ENCODE data around the gene FAT1. TPM values are rescaled to one million over a fixed set of nuclear protein-coding genes. Genes with fewer than 3 reads are reported as not detected.

FAT1 gene
- total and polyA plus RNA-seq, 9 of the 15 experiments (the other 6 are each of a cell fraction or from before 2014, with no cell fraction given): 6.0 to 38.4 (median 21.4) TPM

GRCh38 chr4:186642998-186643397 is 80.7 kb downstream of the FAT1 start (continued):
- TF ChIP-seq, protein P1, sequence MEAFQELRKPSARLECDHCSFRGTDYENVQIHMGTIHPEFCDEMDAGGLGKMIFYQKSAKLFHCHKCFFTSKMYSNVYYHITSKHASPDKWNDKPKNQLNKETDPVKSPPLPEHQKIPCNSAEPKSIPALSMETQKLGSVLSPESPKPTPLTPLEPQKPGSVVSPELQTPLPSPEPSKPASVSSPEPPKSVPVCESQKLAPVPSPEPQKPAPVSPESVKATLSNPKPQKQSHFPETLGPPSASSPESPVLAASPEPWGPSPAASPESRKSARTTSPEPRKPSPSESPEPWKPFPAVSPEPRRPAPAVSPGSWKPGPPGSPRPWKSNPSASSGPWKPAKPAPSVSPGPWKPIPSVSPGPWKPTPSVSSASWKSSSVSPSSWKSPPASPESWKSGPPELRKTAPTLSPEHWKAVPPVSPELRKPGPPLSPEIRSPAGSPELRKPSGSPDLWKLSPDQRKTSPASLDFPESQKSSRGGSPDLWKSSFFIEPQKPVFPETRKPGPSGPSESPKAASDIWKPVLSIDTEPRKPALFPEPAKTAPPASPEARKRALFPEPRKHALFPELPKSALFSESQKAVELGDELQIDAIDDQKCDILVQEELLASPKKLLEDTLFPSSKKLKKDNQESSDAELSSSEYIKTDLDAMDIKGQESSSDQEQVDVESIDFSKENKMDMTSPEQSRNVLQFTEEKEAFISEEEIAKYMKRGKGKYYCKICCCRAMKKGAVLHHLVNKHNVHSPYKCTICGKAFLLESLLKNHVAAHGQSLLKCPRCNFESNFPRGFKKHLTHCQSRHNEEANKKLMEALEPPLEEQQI (IDR thresholded peaks at IDR 0.05): no peak
- TF ChIP-seq ZNF354B (CRISPR knock-in tag; IDR thresholded peaks at IDR 0.05) (no peak), NFATC3 (IDR thresholded peaks at IDR 0.05) (no peak)
- TF ChIP-seq, protein P2, sequence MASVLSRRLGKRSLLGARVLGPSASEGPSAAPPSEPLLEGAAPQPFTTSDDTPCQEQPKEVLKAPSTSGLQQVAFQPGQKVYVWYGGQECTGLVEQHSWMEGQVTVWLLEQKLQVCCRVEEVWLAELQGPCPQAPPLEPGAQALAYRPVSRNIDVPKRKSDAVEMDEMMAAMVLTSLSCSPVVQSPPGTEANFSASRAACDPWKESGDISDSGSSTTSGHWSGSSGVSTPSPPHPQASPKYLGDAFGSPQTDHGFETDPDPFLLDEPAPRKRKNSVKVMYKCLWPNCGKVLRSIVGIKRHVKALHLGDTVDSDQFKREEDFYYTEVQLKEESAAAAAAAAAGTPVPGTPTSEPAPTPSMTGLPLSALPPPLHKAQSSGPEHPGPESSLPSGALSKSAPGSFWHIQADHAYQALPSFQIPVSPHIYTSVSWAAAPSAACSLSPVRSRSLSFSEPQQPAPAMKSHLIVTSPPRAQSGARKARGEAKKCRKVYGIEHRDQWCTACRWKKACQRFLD (CRISPR knock-in tag; IDR thresholded peaks at IDR 0.05): no peak

- Histone ChIP-seq H3K9me1 (ENCODE audit: control insufficient read depth, insufficient read depth, low read length) (no peaks in the 10 kb centered on the region), H4K20me1 (replicated peaks; ENCODE audit: control insufficient read depth, insufficient read depth, low read length) (no peaks in the 10 kb centered on the region), H3K36me3 (ENCODE audit: control insufficient read depth, insufficient read depth, low read length) (no peaks in the 10 kb centered on the region), H2AFZ (ENCODE audit: low read depth, low read length) (no peak overlapping the region), H3K4me2 (ENCODE audit: insufficient read depth, low read length) (no peak overlapping the region), H3K9ac (ENCODE audit: insufficient read depth in 1 of 2, low read depth in 2 of 2, low read length in 2 of 2) (no peak overlapping the region), H3K27ac (ENCODE audit: extremely low read depth, low read depth, low read length) (no peak overlapping the region), H3K4me1 (replicated peaks in 1 of 2; ENCODE audit: control insufficient read depth in 2 of 2, insufficient read depth in 2 of 2, low read length in 2 of 2) (no peaks in the 10 kb centered on the region; a peak in 2 of 5 replicates), H3K27me3 (ENCODE audit: control insufficient read depth in 2 of 2, insufficient read depth in 2 of 2, low read length in 2 of 2) (no peaks in the 10 kb centered on the region), H3K4me3 (no peak overlapping the region), H3K79me2 (ENCODE audit: control insufficient read depth, insufficient read depth, low read length) (no peaks in the 10 kb centered on the region), H3K9me3 (replicated peaks; ENCODE audit: control insufficient read depth, insufficient read depth, low read depth, low read length) (no peaks in the 10 kb centered on the region)
- CTCF ChIA-PET (ENCODE audit: low intra/inter-chr PET ratio): no interaction called here
- POLR2A ChIA-PET: no interaction called here
- 55% methylated on average over 15 of the region's 15 CpGs for WGBS (ENCODE audit: insufficient coverage, low coverage, missing lambda C conversion rate)
- intact Hi-C loops (cut with micrococcal nuclease) (no loop called here), in situ Hi-C loops (cut with MboI) (no loop called here)
- no TSS peak for BruUV-seq (replicated peaks)
- ATAC-seq (no peak), DNase-seq (ENCODE audit: extremely low read depth in 1 of 4, low spot score in 3 of 4) (no peak), FAIRE-seq (no peak)
- TF ChIP-seq, protein P2 (CRISPR knock-in tag; IDR thresholded peaks at IDR 0.05): no peak
- no peak for TF ChIP-seq MAFG (tag; conservative IDR thresholded peaks at IDR 0.05)
- no peak for TF ChIP-seq HINFP (tag; conservative IDR thresholded peaks at IDR 0.05; ENCODE audit: low read depth)
- TF ChIP-seq KDM4B (IDR thresholded peaks at IDR 0.05; ENCODE audit: borderline replicate concordance in 2 of 2, low read depth in 1 of 2): no peak
- no peak for TF ChIP-seq YY1 (IDR thresholded peaks at IDR 0.05; ENCODE audit: borderline replicate concordance in 1 of 3, control insufficient read depth in 1 of 3, extremely low read depth in 1 of 3, insufficient read depth in 3 of 3, insufficient read length in 1 of 3, insufficient replicate concordance in 2 of 3, low read depth in 1 of 3, low read length in 2 of 3)
- no peak for TF ChIP-seq BACH1 (tag; IDR thresholded peaks at IDR 0.05)
- no peak for TF ChIP-seq TSC22D4 (tag; IDR thresholded peaks at IDR 0.05)
These were observed 81.1 kb downstream of the FAT1 start for GRCh38 chr4:186642530-186642929.
